Right cardiac atrium (tissue), 5 donors: ENCODE measurements around the gene GRID2. TPM values are rescaled to one million over a fixed set of nuclear protein-coding genes. Genes with fewer than 3 reads are reported as not detected.
A peak's percentile ranks its signal among the peaks of the same experiment; 100 is the strongest.
"Not testable (repeated sequence)": the region's sequence is repeated elsewhere in the genome, so short reads cannot be mapped to it uniquely, and the experiment has no call there.

Experiments
- ATAC-seq, 2 donors: fragments of 200-7000 bp; cut with Tn5 transposase; one replicate each; pipeline versions ENCODE4 v1.8.0 to v1.9.1; 2020; ENCODE audit warnings: moderate library complexity in 2 of 2, mild to moderate bottlenecking in 1 of 2
- DNase-seq, 3 donors: peaks; one replicate each; pipeline ENCODE4 v3.0.0-alpha.2; 2020
- H3K27ac ChIP-seq: one replicate; pipeline ENCODE4 v1.5.1; 2013; ENCODE audit warnings: mild to moderate bottlenecking, low read length, control low read depth, moderate library complexity
- H3K27me3 ChIP-seq: one replicate; pipeline ENCODE4 v1.6.1; 2013; ENCODE audit not compliant: control insufficient read depth, insufficient read depth
- H3K4me1 ChIP-seq: one replicate; pipeline ENCODE4 v1.6.1; 2013; ENCODE audit warnings: low read length; ENCODE audit not compliant: control insufficient read depth, insufficient read depth
- H3K4me3 ChIP-seq: one replicate; pipeline ENCODE4 v1.5.1; 2013; ENCODE audit warnings: low read length, control low read depth
- H3K9me3 ChIP-seq: one replicate; pipeline ENCODE4 v1.6.1; 2013; ENCODE audit warnings: low read length; ENCODE audit not compliant: control insufficient read depth
- WGBS: extraction: QIAGEN DNeasy Blood & Tissue Kit; methylation state at CpG from one replicate; pipeline ENCODE4 v1.1.7; 2013; 5-methylcytosine and 5-hydroxymethylcytosine counted together
- intact Hi-C, 4 donors: fragments of 100-400 bp; cut with DNase I; formaldehyde crosslinking; loops; one replicate each; pipeline versions ENCODE4 v1.11.0 to v1.14.0; 2022 to 2023
- polyA plus RNA-seq: library from polyadenylated mRNA; stranded (reverse); fragments of 200-250 nt; gene quantifications from one replicate; pipeline ENCODE4 v1.2.3, GENCODE V29; 2013
- total RNA-seq, 4 donors: library from RNA; stranded (reverse); fragmentation: NEBNext Ultra II Directional; extraction: Animal tissue kit (Norgen Biotek cat#: 25700); gene quantifications; one replicate each; pipeline ENCODE4 v1.2.1, GENCODE V29; 2021
- donor health status: healthy with polysubstance abuse.
- donor health status: DM: no; HTN: yes; CAD: no.
- donor health status: DM: no; HTN: no; CAD: no.
- donor health status: DM: no; HTN: yes; CAD: no; lungs with severe emphysema.
- donor health status: DM: yes; HTN: yes; CAD: no.

Gene GRID2
- total and polyA plus RNA-seq, 5 donors: 0.09 to 1.0 (median 0.47) TPM

DNA sequence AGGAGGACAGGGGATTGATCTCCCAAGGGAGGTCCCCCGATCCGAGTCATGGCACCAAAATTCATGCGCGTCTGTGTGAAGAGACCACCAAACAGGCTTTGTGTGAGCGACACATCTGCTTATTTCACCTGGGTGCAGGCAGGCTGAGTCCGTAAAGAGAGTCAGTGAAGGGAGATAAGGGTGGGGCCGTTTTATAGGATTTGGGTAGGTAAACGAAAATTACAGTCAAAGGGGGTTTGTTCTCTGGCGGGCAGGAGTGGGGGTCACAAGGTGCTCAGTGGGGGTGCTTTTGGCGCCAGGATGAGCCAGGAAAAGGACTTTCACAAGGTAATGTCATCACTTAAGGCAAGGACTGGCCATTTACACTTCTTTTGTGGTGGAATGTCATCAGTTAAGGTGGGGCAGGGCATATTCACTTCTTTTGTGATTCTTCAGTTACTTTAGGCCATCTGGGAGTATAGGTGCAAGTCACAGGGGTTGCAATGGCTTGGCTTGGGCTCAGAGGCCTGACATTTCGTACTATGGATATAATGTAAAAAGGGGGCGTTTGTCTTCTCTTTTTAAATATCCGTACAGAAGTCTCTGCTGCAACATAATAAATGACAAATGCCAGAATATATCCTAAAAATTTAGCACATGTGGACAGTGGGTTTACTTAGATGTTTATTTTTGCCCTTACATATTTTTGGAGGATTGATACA, 140.5 kb downstream of the GRID2 start:
- DNase-seq, H3K4me3 ChIP-seq, H3K4me1 ChIP-seq, intact Hi-C loops, H3K27ac ChIP-seq, ATAC-seq, H3K9me3 ChIP-seq, H3K27me3 ChIP-seq: not testable (repeated sequence)
- WGBS: 91% methylated on average over 13 of the region's 13 CpGs

GRCh38 chr4:92445127-92445526, 141.4 kb downstream of the GRID2 start:
- H3K27me3 ChIP-seq: no peaks in the 10 kb centered on the region
- 49% methylated on average over 1 of the region's 1 CpG for WGBS
- no peak overlapping the region for H3K27ac ChIP-seq
- ATAC-seq: no peak
- DNase-seq: no peak
- no peaks in the 10 kb centered on the region for H3K4me1 ChIP-seq
- intact Hi-C loops: no loop called here
- H3K4me3 ChIP-seq: no peak overlapping the region
- no peaks in the 10 kb centered on the region for H3K9me3 ChIP-seq

GRCh38 chr4:92447255-92447905, 143.6 kb downstream of the GRID2 start:
- H3K27ac ChIP-seq: no peak overlapping the region
- WGBS: 32% methylated on average over 1 of the region's 1 CpG
- no peaks in the 10 kb centered on the region for H3K9me3 ChIP-seq
- no peak overlapping the region for H3K4me3 ChIP-seq
- intact Hi-C loops: no loop called here
- no peaks in the 10 kb centered on the region for H3K27me3 ChIP-seq
- peak; percentile 76 to 95 for ATAC-seq
- no peak for DNase-seq
- no peaks in the 10 kb centered on the region for H3K4me1 ChIP-seq

DNA sequence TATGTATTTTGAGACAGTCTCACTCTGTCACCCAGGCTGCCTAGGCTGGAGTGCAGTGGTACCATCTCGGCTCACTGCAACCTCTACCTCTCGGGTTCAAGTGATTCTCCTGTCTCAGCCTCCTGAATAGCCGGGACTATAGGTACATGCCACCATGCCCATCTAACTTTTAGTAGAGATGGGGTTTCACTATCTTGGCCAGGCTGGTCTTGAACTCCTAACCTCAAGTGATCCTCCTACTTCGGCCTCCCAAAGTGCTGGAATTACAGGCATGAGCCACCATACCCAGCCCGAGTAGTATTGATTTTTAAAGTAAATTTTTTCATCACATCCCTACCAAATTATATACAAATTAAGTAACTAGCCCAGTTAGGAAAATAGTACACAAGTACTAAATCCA, 144.4 kb downstream of the GRID2 start:
- intact Hi-C loops, H3K4me1 ChIP-seq, H3K9me3 ChIP-seq, H3K27me3 ChIP-seq, ATAC-seq, H3K4me3 ChIP-seq, DNase-seq, H3K27ac ChIP-seq: not testable (repeated sequence)
- WGBS: 92% methylated on average over 5 of the region's 5 CpGs

DNA sequence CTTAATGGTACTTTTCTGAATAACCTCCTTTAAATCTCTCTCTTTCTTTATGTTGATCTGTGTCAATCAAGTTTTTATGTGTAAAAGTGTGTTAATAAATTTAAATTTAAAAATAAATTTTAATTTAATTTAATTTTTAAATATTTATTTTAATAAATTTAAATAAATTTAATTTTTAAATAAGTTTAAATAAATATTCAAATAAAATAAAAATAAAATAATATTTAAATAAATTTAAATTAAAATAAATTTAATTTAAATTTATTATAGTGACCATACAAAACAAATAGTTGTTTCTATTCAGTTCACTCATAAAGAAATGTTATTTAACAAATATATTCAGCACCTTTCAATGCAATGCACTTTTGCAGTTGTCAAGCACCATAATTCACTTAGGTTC, 146.9 kb downstream of the GRID2 start:
- no peaks in the 10 kb centered on the region for H3K4me1 ChIP-seq

GRCh38 chr4:92451782-92452181, 148.0 kb downstream of the GRID2 start:
- DNase-seq: no peak
- intact Hi-C loops: no loop called here

More for the DNA sequence above, 146.9 kb downstream of the GRID2 start:
- no peaks in the 10 kb centered on the region for H3K9me3 ChIP-seq
- H3K27ac ChIP-seq: no peak overlapping the region
- H3K27me3 ChIP-seq: no peaks in the 10 kb centered on the region
- H3K4me3 ChIP-seq: no peak overlapping the region
- ATAC-seq: no peak
- DNase-seq: no peak
- intact Hi-C loops: no loop called here

GRCh38 chr4:92452383-92452782, 148.6 kb downstream of the GRID2 start:
- intact Hi-C loops, H3K27ac ChIP-seq, H3K27me3 ChIP-seq, ATAC-seq, H3K4me1 ChIP-seq, DNase-seq, H3K4me3 ChIP-seq, H3K9me3 ChIP-seq: not testable (repeated sequence)
- 90% methylated on average over 2 of the region's 2 CpGs for WGBS

More at GRCh38 chr4:92451782-92452181, 148.0 kb downstream of the GRID2 start:
- Histone ChIP-seq H3K27me3 (no peaks in the 10 kb centered on the region), H3K4me1 (no peaks in the 10 kb centered on the region), H3K4me3 (no peak overlapping the region), H3K27ac (no peak overlapping the region), H3K9me3 (no peaks in the 10 kb centered on the region)
- ATAC-seq: no peak

- WGBS: 76% methylated on average over 7 of the region's 7 CpGs
- no peak overlapping the region for H3K27ac ChIP-seq
- H3K27me3 ChIP-seq: no peaks in the 10 kb centered on the region
- no peak for ATAC-seq
- H3K4me1 ChIP-seq: no peaks in the 10 kb centered on the region
- intact Hi-C loops: no loop called here
- H3K4me3 ChIP-seq: no peak overlapping the region
- no peak for DNase-seq
- H3K9me3 ChIP-seq: no peaks in the 10 kb centered on the region
Observed at GRCh38 chr4:92455329-92455839, 151.6 kb downstream of the GRID2 start.

- Histone ChIP-seq H3K27me3 (no peaks in the 10 kb centered on the region), H3K4me1 (no peaks in the 10 kb centered on the region), H3K4me3 (no peak overlapping the region), H3K27ac (no peak overlapping the region), H3K9me3 (no peaks in the 10 kb centered on the region)
- intact Hi-C loops: no loop called here
- ATAC-seq: no peak
- 71% methylated on average over 2 of the region's 2 CpGs for WGBS
- DNase-seq: no peak
Observed at GRCh38 chr4:92455951-92456350, 152.2 kb downstream of the GRID2 start.

GRCh38 chr4:92461732-92462131, 158.0 kb downstream of the GRID2 start:
- 67% methylated on average over 1 of the region's 1 CpG for WGBS
- intact Hi-C loops: no loop called here
- Histone ChIP-seq H3K4me3 (no peak overlapping the region), H3K27me3 (no peaks in the 10 kb centered on the region), H3K4me1 (no peaks in the 10 kb centered on the region), H3K27ac (no peak overlapping the region), H3K9me3 (no peaks in the 10 kb centered on the region)
- DNase-seq (no peak), ATAC-seq (no peak)

GRCh38 chr4:92477298-92477697, 173.5 kb downstream of the GRID2 start:
- H3K4me1 ChIP-seq: no peaks in the 10 kb centered on the region

More at GRCh38 chr4:92477298-92477697, 173.5 kb downstream of the GRID2 start:
- ATAC-seq (no peak), DNase-seq (no peak)
- H3K4me3 ChIP-seq: no peak overlapping the region
- H3K27me3 ChIP-seq: no peaks in the 10 kb centered on the region
- H3K27ac ChIP-seq: no peak overlapping the region
- 59% methylated on average over 1 of the region's 1 CpG for WGBS
- intact Hi-C loops: no loop called here
- H3K9me3 ChIP-seq: no peaks in the 10 kb centered on the region
